SK-N-SH treated with all-trans-retinoic acid at 6 μM for 48 hours (cell line): ENCODE data around the gene ADAMTS2.

Source experiments
- CREB5 ChIP-seq: fragments of 250-450 bp; sonication (Bioruptor Pico); IDR thresholded peaks from 2 replicates; pipeline ENCODE4 v1.5.1; 2020; ENCODE audit warnings: low read depth, mild to moderate bottlenecking, moderate library complexity
- PPARA ChIP-seq: fragments of 250-450 bp; sonication (Bioruptor Pico); IDR thresholded peaks from 2 replicates; pipeline ENCODE4 v1.5.0; 2020; ENCODE audit warnings: mild to moderate bottlenecking, borderline replicate concordance
- ZFP3 ChIP-seq: fragments of 250-450 bp; sonication (Bioruptor Pico); IDR thresholded peaks from 2 replicates; pipeline ENCODE4 v1.5.0; 2020; ENCODE audit warnings: mild to moderate bottlenecking, moderate library complexity
- TF ChIP-seq, protein P1 (sequence below): fragments of 250-450 bp; sonication (Bioruptor Pico); IDR thresholded peaks from 2 replicates; pipeline ENCODE4 v1.5.1; 2021; ENCODE audit warnings: mild to moderate bottlenecking, moderate library complexity

DNA sequence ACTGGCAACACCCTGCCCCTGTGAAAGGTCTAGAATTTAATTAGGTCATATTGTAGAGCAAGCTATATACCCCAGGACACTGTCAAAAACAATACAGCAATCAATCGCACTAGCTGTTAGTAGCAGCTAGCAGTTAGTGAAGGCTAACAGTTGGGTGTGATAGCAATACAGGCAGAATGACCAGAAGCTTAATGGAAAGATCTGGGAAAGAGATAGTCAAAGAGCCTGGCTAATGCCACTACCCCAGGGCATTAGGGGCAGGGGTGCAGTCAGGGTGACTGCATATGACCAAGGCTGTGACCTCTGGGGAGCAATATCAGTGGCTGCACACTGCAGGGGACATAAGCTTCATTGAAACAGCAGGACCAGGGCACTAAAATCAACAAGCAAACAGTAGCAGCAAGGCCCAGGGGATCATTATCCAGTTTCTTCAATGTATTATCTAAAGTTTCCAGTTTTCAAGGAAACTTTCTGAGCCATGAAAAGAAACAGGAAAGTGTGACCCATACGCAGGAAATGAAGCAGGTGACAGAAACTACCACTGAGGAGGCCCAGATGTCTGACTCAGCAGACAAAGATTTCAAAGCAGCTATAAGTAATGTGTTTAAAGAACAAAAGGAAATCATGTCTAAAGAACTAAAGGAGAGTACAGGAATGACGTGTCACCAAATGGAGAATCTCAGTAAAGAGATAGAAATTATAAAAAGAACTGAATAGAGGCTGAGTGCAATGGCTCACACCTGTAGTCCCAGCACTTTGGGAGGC is 202.6 kb downstream of the ADAMTS2 start:
- no peak for TF ChIP-seq ZFP3
- TF ChIP-seq, protein P1, sequence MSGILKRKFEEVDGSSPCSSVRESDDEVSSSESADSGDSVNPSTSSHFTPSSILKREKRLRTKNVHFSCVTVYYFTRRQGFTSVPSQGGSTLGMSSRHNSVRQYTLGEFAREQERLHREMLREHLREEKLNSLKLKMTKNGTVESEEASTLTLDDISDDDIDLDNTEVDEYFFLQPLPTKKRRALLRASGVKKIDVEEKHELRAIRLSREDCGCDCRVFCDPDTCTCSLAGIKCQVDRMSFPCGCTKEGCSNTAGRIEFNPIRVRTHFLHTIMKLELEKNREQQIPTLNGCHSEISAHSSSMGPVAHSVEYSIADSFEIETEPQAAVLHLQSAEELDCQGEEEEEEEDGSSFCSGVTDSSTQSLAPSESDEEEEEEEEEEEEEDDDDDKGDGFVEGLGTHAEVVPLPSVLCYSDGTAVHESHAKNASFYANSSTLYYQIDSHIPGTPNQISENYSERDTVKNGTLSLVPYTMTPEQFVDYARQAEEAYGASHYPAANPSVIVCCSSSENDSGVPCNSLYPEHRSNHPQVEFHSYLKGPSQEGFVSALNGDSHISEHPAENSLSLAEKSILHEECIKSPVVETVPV (CRISPR knock-in tag) = no peak
- TF ChIP-seq PPARA (CRISPR knock-in tag) = no peak
- TF ChIP-seq CREB5 = no peak
